ENCODE data around the gene VDR.
"Not testable (repeated sequence)": the region's sequence is repeated elsewhere in the genome, so short reads cannot be mapped to it uniquely, and the experiment has no call there.

Gene VDR

GRCh38 chr12:47845081-47845480 is 59.7 kb downstream of the VDR start:
- Histone ChIP-seq H3K4me1 (ENCODE audit: control insufficient read depth, low read length) (no peaks in the 10 kb centered on the region), H3K36me3 (ENCODE audit: control insufficient read depth, low read length) (no peaks in the 10 kb centered on the region), H3K27ac (ENCODE audit: low read depth, low read length) (no peak overlapping the region)

GRCh38 chr12:47844264-47845019 is 60.4 kb downstream of the VDR start:
- H3K27ac ChIP-seq (ENCODE audit: low read depth, low read length): no peak overlapping the region
- H3K4me3 ChIP-seq (ENCODE audit: low read length): no peak overlapping the region
- TF ChIP-seq EZH2phosphoT487 (IDR thresholded peaks at IDR 0.05; ENCODE audit: borderline replicate concordance, low read length) (no peak), CTCF (IDR thresholded peaks at IDR 0.05; ENCODE audit: low read depth, low read length, poor library complexity, severe bottlenecking) (no peak)
- no peaks in the 10 kb centered on the region for H3K36me3 ChIP-seq (ENCODE audit: control insufficient read depth, low read length)
- no peaks in the 10 kb centered on the region for H3K27me3 ChIP-seq (ENCODE audit: control insufficient read depth, low read length)
- no peaks in the 10 kb centered on the region for H3K4me1 ChIP-seq (ENCODE audit: control insufficient read depth, low read length)
- H3K9me3 ChIP-seq (ENCODE audit: control insufficient read depth, insufficient read depth, low read length): no peaks in the 10 kb centered on the region
- no peaks in the 10 kb centered on the region for H4K20me1 ChIP-seq (ENCODE audit: control insufficient read depth, insufficient read depth, low read depth, low read length)
- H3F3A ChIP-seq (ENCODE audit: control insufficient read depth, insufficient read depth): 0 out of 2 replicates have a peak, but pooled peaks cover 1% of the 10 kb centered on the region
- no peak overlapping the region for H3K4me2 ChIP-seq (ENCODE audit: low read length)
- H3K9me2 ChIP-seq (replicated peaks; ENCODE audit: control insufficient read depth, low read length): no peaks in the 10 kb centered on the region
- H3K79me2 ChIP-seq (ENCODE audit: control insufficient read depth, low read length): no peaks in the 10 kb centered on the region

More at GRCh38 chr12:47845081-47845480, 59.7 kb downstream of the VDR start:
- H4K20me1 ChIP-seq (ENCODE audit: control insufficient read depth, insufficient read depth, low read depth, low read length): no peaks in the 10 kb centered on the region
- H3K9me3 ChIP-seq (ENCODE audit: control insufficient read depth, insufficient read depth, low read length): no peaks in the 10 kb centered on the region
- H3F3A ChIP-seq (ENCODE audit: control insufficient read depth, insufficient read depth): 0 out of 2 replicates have a peak, but pooled peaks cover 2% of the 10 kb centered on the region
- no peaks in the 10 kb centered on the region for H3K79me2 ChIP-seq (ENCODE audit: control insufficient read depth, low read length)
- H3K4me3 ChIP-seq (ENCODE audit: low read length): no peak overlapping the region
- TF ChIP-seq EZH2phosphoT487 (IDR thresholded peaks at IDR 0.05; ENCODE audit: borderline replicate concordance, low read length) (no peak), CTCF (IDR thresholded peaks at IDR 0.05; ENCODE audit: low read depth, low read length, poor library complexity, severe bottlenecking) (no peak)
- no peak overlapping the region for H3K4me2 ChIP-seq (ENCODE audit: low read length)
- no peaks in the 10 kb centered on the region for H3K27me3 ChIP-seq (ENCODE audit: control insufficient read depth, low read length)
- H3K9me2 ChIP-seq (replicated peaks; ENCODE audit: control insufficient read depth, low read length): no peaks in the 10 kb centered on the region

GRCh38 chr12:47843226-47843980 is 61.4 kb downstream of the VDR start:
- TF ChIP-seq EZH2phosphoT487 (IDR thresholded peaks at IDR 0.05; ENCODE audit: borderline replicate concordance, low read length) (no peak), CTCF (IDR thresholded peaks at IDR 0.05; ENCODE audit: low read depth, low read length, poor library complexity, severe bottlenecking) (no peak)
- H3K4me3 ChIP-seq (ENCODE audit: low read length): no peak overlapping the region
- no peak overlapping the region for H3K4me2 ChIP-seq (ENCODE audit: low read length)
- H3F3A ChIP-seq (ENCODE audit: control insufficient read depth, insufficient read depth): no peaks in the 10 kb centered on the region
- peaks cover 4% of the 10 kb centered on the region for H3K4me1 ChIP-seq (ENCODE audit: control insufficient read depth, low read length)
- no peak overlapping the region for H3K27ac ChIP-seq (ENCODE audit: low read depth, low read length)
- H4K20me1 ChIP-seq (ENCODE audit: control insufficient read depth, insufficient read depth, low read depth, low read length): no peaks in the 10 kb centered on the region
- H3K79me2 ChIP-seq (ENCODE audit: control insufficient read depth, low read length): no peaks in the 10 kb centered on the region
- H3K36me3 ChIP-seq (ENCODE audit: control insufficient read depth, low read length): no peaks in the 10 kb centered on the region
- H3K9me2 ChIP-seq (replicated peaks; ENCODE audit: control insufficient read depth, low read length): no peaks in the 10 kb centered on the region
- no peaks in the 10 kb centered on the region for H3K27me3 ChIP-seq (ENCODE audit: control insufficient read depth, low read length)
- no peaks in the 10 kb centered on the region for H3K9me3 ChIP-seq (ENCODE audit: control insufficient read depth, insufficient read depth, low read length)

- not testable (repeated sequence) for H3K36me3 ChIP-seq (ENCODE audit: control insufficient read depth, low read length); H3K4me2 ChIP-seq (ENCODE audit: low read length); H3K9me2 ChIP-seq (replicated peaks; ENCODE audit: control insufficient read depth, low read length); H3K27me3 ChIP-seq (ENCODE audit: control insufficient read depth, low read length); H3K27ac ChIP-seq (ENCODE audit: low read depth, low read length); H4K20me1 ChIP-seq (ENCODE audit: control insufficient read depth, insufficient read depth, low read depth, low read length); H3K9me3 ChIP-seq (ENCODE audit: control insufficient read depth, insufficient read depth, low read length); H3K4me3 ChIP-seq (ENCODE audit: low read length); H3F3A ChIP-seq (ENCODE audit: control insufficient read depth, insufficient read depth); H3K79me2 ChIP-seq (ENCODE audit: control insufficient read depth, low read length)
- H3K4me1 ChIP-seq (ENCODE audit: control insufficient read depth, low read length): peaks cover 13% of the 10 kb centered on the region
Measured at GRCh38 chr12:47842543-47842942, 62.3 kb downstream of the VDR start.
